ENCODE measurements around the gene COPS9.

The COPS9 gene

GRCh38 chr2:240106765-240107476 lies 29.2 kb downstream of the COPS9 start:
- DNase-seq: no peak

- DNase-seq: no peak
These were observed 30.1 kb downstream of the COPS9 start for GRCh38 chr2:240105982-240106381.

GRCh38 chr2:240103136-240103535 lies 33.0 kb downstream of the COPS9 start:
- DNase-seq: no peak

- DNase-seq: no peak
These were observed 37.8 kb downstream of the COPS9 start for GRCh38 chr2:240098349-240098748.

- no peak for DNase-seq
These were observed 40.3 kb downstream of the COPS9 start for GRCh38 chr2:240095556-240096523.

- no peak for DNase-seq
These were observed 46.8 kb downstream of the COPS9 start for GRCh38 chr2:240089306-240089705.

GRCh38 chr2:240086563-240086962 lies 49.5 kb downstream of the COPS9 start:
- no peak for DNase-seq

Data from GDM1 (cell line).